Small intestine (tissue), 7 donors: ENCODE measurements around the gene UBE2Q1. TPM values are rescaled to one million over a fixed set of nuclear protein-coding genes. Genes with fewer than 3 reads are reported as not detected.

Experiments used
- DNase-seq, 2 donors: peaks; one replicate each; pipeline versions ENCODE4 v3.0.0 to v3.0.0-alpha.2; 2013
- FAIRE-seq: peaks from 2 replicates; lab custom pipeline; 2012; peaks lifted over from hg19 to GRCh38; lab: Jason Lieb, UNC
- H3K27ac ChIP-seq, 3 donors: one replicate each; pipeline ENCODE4 v1.5.1; 2013; ENCODE audit warnings: low read length in 2 of 3, mild to moderate bottlenecking in 2 of 3, control low read depth in 1 of 3, inconsistent platforms in 1 of 3, low read depth in 1 of 3, moderate library complexity in 1 of 3
- H3K27me3 ChIP-seq, 3 donors: one replicate each; pipeline ENCODE4 v1.6.1; 2013; ENCODE audit warnings: low read length in 3 of 3, inconsistent platforms in 1 of 3; ENCODE audit not compliant: control insufficient read depth in 3 of 3, insufficient read depth in 3 of 3
- H3K36me3 ChIP-seq, 3 donors: one replicate each; pipeline ENCODE4 v1.6.1; 2013; ENCODE audit warnings: low read length in 3 of 3, inconsistent platforms in 1 of 3, low read depth in 1 of 3, mild to moderate bottlenecking in 1 of 3, moderate library complexity in 1 of 3; ENCODE audit not compliant: control insufficient read depth in 3 of 3, insufficient read depth in 2 of 3
- H3K4me1 ChIP-seq, 3 donors: one replicate each; pipeline ENCODE4 v1.6.1; 2013; ENCODE audit warnings: low read length in 2 of 3, inconsistent platforms in 1 of 3, low read depth in 1 of 3, mild to moderate bottlenecking in 1 of 3, moderate library complexity in 1 of 3; ENCODE audit not compliant: control insufficient read depth in 3 of 3, insufficient read depth in 2 of 3
- H3K4me3 ChIP-seq, 3 donors: one replicate each; pipeline ENCODE4 v1.5.1; 2013; ENCODE audit warnings: low read length in 3 of 3, control low read depth in 1 of 3, inconsistent platforms in 1 of 3, low read depth in 1 of 3, mild to moderate bottlenecking in 1 of 3, moderate library complexity in 1 of 3
- H3K9me3 ChIP-seq, 2 donors: one replicate each; pipeline ENCODE4 v1.6.1; 2013; ENCODE audit warnings: low read depth in 1 of 2, low read length in 1 of 2; ENCODE audit not compliant: control insufficient read depth in 2 of 2, insufficient read depth in 1 of 2
- WGBS, 3 donors: extraction: QIAGEN DNeasy Blood & Tissue Kit; methylation state at CpG; one replicate each; pipeline ENCODE4 v1.1.7; 2013; 5-methylcytosine and 5-hydroxymethylcytosine counted together
- polyA plus RNA-seq, 4 donors: library from polyadenylated mRNA; stranded (reverse) in 3 of 4; unstranded in 1 of 4; fragments of 200-250 nt in 3 of 4; fragments of 120-200 nt in 1 of 4; gene quantifications; one replicate each; pipeline versions ENCODE4 v1.2.1 to v1.2.3, GENCODE V29; 2013
- donor health status: healthy with polysubstance abuse.
- donor health status: control.
- donor health status: control.
- donor health status: Bipolar disorder and iron deficiency.
- donor health status: healthy.

The UBE2Q1 gene
- polyA plus RNA-seq, 4 donors, result 37.1 to 69.1 (median 38.6) TPM

DNA sequence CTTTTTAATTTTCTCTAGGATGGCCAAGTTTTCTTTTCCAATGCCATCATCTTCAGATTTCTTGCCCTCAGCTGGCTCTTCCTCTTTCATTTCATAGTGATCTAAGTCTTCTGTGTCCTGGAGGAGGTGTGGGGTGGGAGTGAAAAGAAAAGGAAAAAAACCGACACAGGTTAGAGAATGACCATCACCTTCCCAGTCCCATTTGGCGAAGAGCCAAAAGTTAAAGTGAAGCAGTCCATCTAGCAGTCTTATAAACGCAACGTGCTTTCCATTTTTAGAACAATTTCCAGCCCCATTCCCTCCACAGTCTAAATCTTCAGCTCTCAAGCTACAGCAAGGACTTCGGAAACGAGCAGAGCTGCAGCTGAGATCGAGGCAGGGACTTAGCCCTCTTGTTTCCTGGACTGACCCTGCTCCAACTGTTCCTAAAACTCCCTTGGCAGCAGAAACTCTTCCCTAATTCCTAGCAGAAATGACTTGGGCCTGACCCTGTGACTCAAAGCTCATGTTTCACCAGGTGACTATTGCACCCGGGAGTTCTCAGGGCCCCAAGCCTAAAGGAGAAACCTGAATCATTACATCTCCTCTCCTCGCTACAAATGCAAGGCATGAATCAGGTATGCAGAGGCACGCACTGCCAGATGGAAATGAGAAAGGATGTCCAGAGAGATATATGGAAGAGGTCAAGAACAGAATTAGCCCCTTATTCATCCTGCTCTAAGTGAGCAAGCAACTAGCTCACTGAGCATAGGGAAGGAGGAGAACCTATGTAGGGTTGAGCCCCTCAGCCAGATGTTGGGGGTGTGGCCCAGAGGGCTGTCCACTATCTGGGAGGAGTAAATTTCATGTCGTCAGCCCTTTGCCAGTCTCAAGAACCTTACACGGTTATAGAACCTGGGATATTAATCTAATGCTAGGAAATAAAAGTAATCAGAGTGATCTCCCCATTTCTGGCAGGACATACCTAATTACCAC, 5.1 kb downstream of the UBE2Q1 start:
- DNase-seq, result no peak
- Histone ChIP-seq H3K27ac (no peak overlapping the region), H3K9me3 (no peaks in the 10 kb centered on the region), H3K36me3 (peaks cover 35 to 65% (median 46%) of the 10 kb centered on the region in 3 donors), H3K4me1 (peaks cover 2 to 6% (median 4%) of the 10 kb centered on the region in 3 donors), H3K27me3 (no peaks in the 10 kb centered on the region), H3K4me3 (no peak overlapping the region)
- WGBS, 3 donors, result 75 to 80% (median 76%) methylated on average over 12 of the region's 12 CpGs
- no peak for FAIRE-seq

DNA sequence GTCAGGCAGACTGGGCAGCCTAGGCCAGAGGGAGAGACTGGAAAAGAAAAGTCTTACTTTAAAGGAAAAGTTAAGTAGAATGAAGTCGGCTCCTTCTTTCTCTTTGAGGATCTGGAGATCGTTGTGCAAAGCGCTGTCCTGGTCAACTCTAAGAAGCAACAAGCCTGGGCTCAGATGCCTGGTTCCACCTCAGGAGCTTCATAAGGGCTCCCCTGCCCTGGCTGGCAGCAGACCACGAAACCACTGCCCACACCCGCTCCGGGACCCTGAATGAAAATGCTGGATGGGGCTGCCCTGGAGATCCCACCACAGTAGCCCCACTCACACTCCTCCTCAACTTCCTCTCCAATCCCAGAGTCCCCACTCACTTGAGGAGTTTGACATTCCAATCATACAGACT, 6.4 kb downstream of the UBE2Q1 start:
- Histone ChIP-seq H3K4me1 (peaks cover 2 to 6% (median 5%) of the 10 kb centered on the region in 3 donors), H3K27me3 (no peaks in the 10 kb centered on the region), H3K27ac (no peak overlapping the region), H3K4me3 (no peak overlapping the region), H3K36me3 (peaks cover 35 to 68% (median 46%) of the 10 kb centered on the region in 3 donors), H3K9me3 (no peaks in the 10 kb centered on the region)
- FAIRE-seq (no peak), DNase-seq (no peak)
- 85 to 96% (median 90%) methylated on average over 6 of the region's 6 CpGs for WGBS, 3 donors

- WGBS, 3 donors, result 42 to 70% (median 56%) methylated on average over 4 of the region's 4 CpGs
- no peaks in the 10 kb centered on the region for H3K9me3 ChIP-seq
- H3K36me3 ChIP-seq, result peaks cover 35 to 66% (median 46%) of the 10 kb centered on the region in 3 donors
- DNase-seq (peak in 1 of 2 donors; percentile 34), FAIRE-seq (no peak)
- peaks cover 2 to 9% (median 4%) of the 10 kb centered on the region in 3 donors for H3K4me1 ChIP-seq
- no peak overlapping the region for H3K27ac ChIP-seq
- H3K4me3 ChIP-seq, result no peak overlapping the region
- H3K27me3 ChIP-seq, result no peaks in the 10 kb centered on the region
These were observed 7.0 kb downstream of the UBE2Q1 start for GRCh38 chr1:154551474-154551873.

DNA sequence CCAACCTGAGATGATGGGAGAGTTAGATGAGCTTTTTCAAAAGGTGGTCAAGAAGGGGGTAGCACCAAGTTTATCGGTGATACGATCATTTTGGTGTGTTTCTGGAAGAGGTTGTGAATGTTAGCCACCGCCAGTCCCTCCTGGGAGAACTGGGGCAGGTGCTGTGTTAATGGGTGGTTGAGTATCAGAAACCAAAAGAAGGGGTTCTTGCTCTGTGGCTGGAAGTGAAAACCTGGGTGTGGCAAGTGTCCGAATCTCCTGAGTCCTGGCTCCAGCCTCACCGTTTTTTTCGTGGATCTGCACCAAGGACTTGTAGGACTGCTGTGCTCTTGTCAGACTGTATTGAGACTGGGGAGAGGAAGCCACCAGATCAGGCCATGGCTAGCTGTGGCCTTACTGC, 7.8 kb downstream of the UBE2Q1 start:
- H3K27me3 ChIP-seq, result no peaks in the 10 kb centered on the region
- H3K4me1 ChIP-seq, result peaks cover 0 to 8% (median 4%) of the 10 kb centered on the region in 3 donors
- peaks cover 33 to 62% (median 44%) of the 10 kb centered on the region in 3 donors for H3K36me3 ChIP-seq
- no peak overlapping the region for H3K4me3 ChIP-seq
- WGBS, 3 donors, result 59 to 75% (median 74%) methylated on average over 6 of the region's 6 CpGs
- FAIRE-seq (no peak), DNase-seq (no peak)
- H3K9me3 ChIP-seq, result no peaks in the 10 kb centered on the region
- no peak overlapping the region for H3K27ac ChIP-seq

- Histone ChIP-seq H3K4me3 (no peak overlapping the region), H3K27ac (no peak overlapping the region), H3K36me3 (peaks cover 31 to 57% (median 42%) of the 10 kb centered on the region in 3 donors), H3K4me1 (peaks cover 0 to 8% (median 4%) of the 10 kb centered on the region in 3 donors), H3K27me3 (no peaks in the 10 kb centered on the region), H3K9me3 (no peaks in the 10 kb centered on the region)
- 60 to 74% (median 63%) methylated on average over 5 of the region's 5 CpGs for WGBS, 3 donors
- FAIRE-seq (no peak), DNase-seq (no peak)
These were observed 8.4 kb downstream of the UBE2Q1 start for GRCh38 chr1:154550070-154550469.

DNA sequence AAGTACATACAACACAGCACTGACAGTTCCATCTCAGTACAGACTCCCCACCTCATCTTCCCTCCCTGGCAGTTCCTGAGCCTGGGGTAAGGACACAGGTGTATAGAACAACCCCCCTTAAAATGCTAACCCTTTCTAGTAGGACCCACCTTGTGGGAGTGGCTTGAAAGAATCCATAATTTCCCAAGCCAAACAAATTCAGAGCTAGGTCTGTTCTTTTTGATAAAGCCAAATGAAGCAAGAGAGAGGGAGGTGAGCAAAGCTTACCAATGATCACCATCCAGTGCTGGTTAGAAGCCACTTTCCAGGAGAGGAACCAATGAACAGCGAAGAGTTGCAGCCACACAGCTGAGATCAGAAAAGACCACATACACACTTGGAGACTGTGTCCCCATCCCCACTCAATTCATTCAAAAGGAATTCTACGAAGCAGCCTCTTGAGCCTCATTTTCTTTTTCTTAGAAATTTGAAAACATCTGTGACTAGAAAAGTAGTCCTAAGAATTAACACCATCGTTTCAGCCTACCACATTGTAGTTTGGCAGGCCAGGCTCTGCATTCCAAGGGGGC, 9.2 kb downstream of the UBE2Q1 start:
- H3K4me1 ChIP-seq, result peaks cover 0 to 8% (median 4%) of the 10 kb centered on the region in 3 donors
- FAIRE-seq (no peak), DNase-seq (no peak)
- WGBS, 3 donors, result 69 to 80% (median 79%) methylated on average over 3 of the region's 3 CpGs
- no peaks in the 10 kb centered on the region for H3K9me3 ChIP-seq
- H3K27me3 ChIP-seq, result no peaks in the 10 kb centered on the region
- peaks cover 26 to 49% (median 34%) of the 10 kb centered on the region in 3 donors for H3K36me3 ChIP-seq
- no peak overlapping the region for H3K4me3 ChIP-seq
- H3K27ac ChIP-seq, result no peak overlapping the region

DNA sequence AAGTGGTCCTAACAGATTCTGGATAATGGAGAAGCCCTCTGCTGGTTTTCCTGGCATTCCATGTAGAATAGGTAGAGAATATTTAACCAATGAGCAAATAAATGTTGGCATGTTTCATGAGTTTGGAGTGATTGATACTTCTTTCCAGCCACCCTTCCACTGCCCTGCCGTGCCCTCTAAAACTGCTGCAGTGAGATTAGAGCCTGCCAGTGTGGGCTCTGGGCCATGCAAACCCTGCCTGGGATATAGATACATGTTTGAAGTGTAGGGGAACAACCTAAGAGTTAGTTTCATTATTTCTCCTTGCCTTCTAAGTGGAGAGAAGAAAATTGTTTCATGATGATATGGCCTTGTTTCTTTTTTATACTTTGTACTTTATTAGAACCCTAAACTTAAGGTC, 10.4 kb downstream of the UBE2Q1 start:
- no peaks in the 10 kb centered on the region for H3K9me3 ChIP-seq
- H3K4me3 ChIP-seq, result no peak overlapping the region
- peaks cover 0 to 8% (median 4%) of the 10 kb centered on the region in 3 donors for H3K4me1 ChIP-seq
- peaks cover 20 to 41% (median 25%) of the 10 kb centered on the region in 3 donors for H3K36me3 ChIP-seq
- peaks cover 0 to 4% (median 0%) of the 10 kb centered on the region in 3 donors for H3K27me3 ChIP-seq
- no peak overlapping the region for H3K27ac ChIP-seq
- FAIRE-seq (no peak), DNase-seq (peak; percentile 16 to 25)
- WGBS, 3 donors, result 13 to 33% (median 13%) methylated on average over 1 of the region's 1 CpG

DNA sequence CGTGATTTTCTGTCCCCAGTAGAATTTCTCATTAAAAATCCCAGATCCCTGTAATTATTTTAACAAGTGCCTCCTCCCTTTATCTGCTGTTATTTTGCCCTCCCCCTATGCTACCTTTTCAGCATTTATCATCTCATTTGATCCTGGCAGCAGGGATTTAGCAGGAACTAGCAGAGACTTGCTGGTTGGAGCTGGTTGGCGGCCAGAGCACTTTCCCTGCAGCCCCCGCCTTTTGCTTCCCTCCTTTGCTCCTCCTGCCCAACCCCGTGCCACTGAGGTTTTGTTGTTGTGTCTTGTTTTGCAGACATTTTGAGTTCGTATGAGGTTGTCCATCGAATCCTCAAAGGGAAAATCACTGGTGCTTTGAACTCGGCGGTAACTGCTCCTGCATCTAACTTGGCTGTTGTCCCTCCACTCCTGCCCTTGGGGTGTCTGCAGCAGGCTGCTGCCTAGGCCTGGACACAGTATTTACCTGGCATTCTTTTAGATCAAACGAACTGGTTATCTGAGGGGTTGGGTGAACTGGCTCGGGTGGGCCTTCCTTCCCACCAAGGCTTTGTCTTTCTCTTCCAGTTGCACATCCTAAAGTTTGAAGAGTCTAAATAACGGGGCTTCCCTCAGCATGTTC, 11.2 kb downstream of the UBE2Q1 start:
- 67 to 71% (median 69%) methylated on average over 11 of the region's 11 CpGs for WGBS, 3 donors
- Histone ChIP-seq H3K4me3 (no peak overlapping the region), H3K9me3 (no peaks in the 10 kb centered on the region), H3K36me3 (peaks cover 14 to 34% (median 17%) of the 10 kb centered on the region in 3 donors), H3K27ac (peak overlapping the region in 1 of 3 donors; percentile 49), H3K4me1 (peaks cover 0 to 8% (median 4%) of the 10 kb centered on the region in 3 donors), H3K27me3 (peaks cover 0 to 9% (median 0%) of the 10 kb centered on the region in 3 donors)
- DNase-seq (no peak), FAIRE-seq (no peak)
